HEK293 (cell line): ENCODE data around the gene DOK5.

Experiments
- CTCF ChIA-PET: fragments of 350-600 bp; formaldehyde crosslinking; extraction: SDS; loops from one replicate; lab custom pipeline; 2021; ENCODE audit warnings: antibody characterized with exemption; lab: Yijun Ruan, JAX
- POLR2A ChIA-PET: fragments of 300-600 bp; formaldehyde crosslinking; extraction: SDS; loops from one replicate; lab custom pipeline; 2020; ENCODE audit warnings: antibody characterized with exemption, inconsistent platforms; lab: Yijun Ruan, JAX
- H3K27ac ChIP-seq: fragments of 200-500 bp; sonication (Bioruptor generic); 2 replicates; pipeline ENCODE4 v1.5.1; 2014; ENCODE audit warnings: low read depth, low read length, control low read depth, inconsistent platforms; ENCODE audit errors: extremely low read depth
- H3K36me3 ChIP-seq, 2 experiments: fragments of 200-500 bp in 1 of 2; sonication (Bioruptor generic) in 1 of 2; 1 replicate in 1 of 2; 2 replicates in 1 of 2; pipeline ENCODE4 v1.5.1; 2014 to 2017; ENCODE audit warnings: inconsistent platforms in 2 of 2, low read length in 2 of 2; ENCODE audit not compliant: control insufficient read depth in 2 of 2, insufficient read depth in 1 of 2
- H3K4me1 ChIP-seq: fragments of 200-500 bp; sonication (Bioruptor generic); 2 replicates; pipeline ENCODE4 v1.5.1; 2014; ENCODE audit warnings: mild to moderate bottlenecking, low read length, inconsistent platforms; ENCODE audit not compliant: control insufficient read depth, insufficient read depth
- H3K4me3 ChIP-seq: 2 replicates; pipeline ENCODE4 v1.5.1; 2011; ENCODE audit warnings: low read depth, mild to moderate bottlenecking, control low read depth, low read length, moderate library complexity
- H3K9me3 ChIP-seq: fragments of 200-500 bp; sonication (Bioruptor generic); 2 replicates; pipeline ENCODE4 v1.5.1; 2014; ENCODE audit warnings: low read depth, low read length, inconsistent platforms; ENCODE audit not compliant: control insufficient read depth, insufficient read depth
- GFI1B ChIP-seq: fragments of 450-650 bp; formaldehyde crosslinking; IDR thresholded peaks from 2 replicates; pipeline ENCODE4 v1.5.1; 2016; ENCODE audit warnings: missing biosample characterization, missing genetic modification characterization
- HOXD13 ChIP-seq: sonication (generic); formaldehyde crosslinking; IDR thresholded peaks from 2 replicates; pipeline ENCODE4 v1.8.0; 2022; ENCODE audit warnings: missing genetic modification reagents, borderline replicate concordance
- YY2 ChIP-seq: fragments of 450-650 bp; formaldehyde crosslinking; IDR thresholded peaks from 2 replicates; pipeline ENCODE4 v1.5.1; 2016; ENCODE audit warnings: missing biosample characterization, missing genetic modification characterization
- ZBTB21 ChIP-seq: fragments of 450-650 bp; formaldehyde crosslinking; IDR thresholded peaks from 2 replicates; pipeline ENCODE4 v1.5.1; 2017; ENCODE audit warnings: missing biosample characterization, missing genetic modification characterization
- ZFP41 ChIP-seq: fragments of 450-650 bp; formaldehyde crosslinking; IDR thresholded peaks from 2 replicates; pipeline ENCODE4 v1.5.1; 2016; ENCODE audit warnings: missing biosample characterization, missing genetic modification characterization, borderline replicate concordance
- ZNF121 ChIP-seq: fragments of 450-650 bp; formaldehyde crosslinking; IDR thresholded peaks from 2 replicates; pipeline ENCODE4 v1.5.1; 2016; ENCODE audit warnings: missing biosample characterization, missing genetic modification characterization
- ZNF19 ChIP-seq: fragments of 450-650 bp; formaldehyde crosslinking; IDR thresholded peaks from 2 replicates; pipeline ENCODE4; 2016; ENCODE audit warnings: missing biosample characterization, missing genetic modification characterization, low read depth
- ZNF221 ChIP-seq: fragments of 450-650 bp; formaldehyde crosslinking; IDR thresholded peaks from 2 replicates; pipeline ENCODE4 v1.5.1; 2017; ENCODE audit warnings: missing biosample characterization, missing genetic modification characterization, borderline replicate concordance
- ZNF223 ChIP-seq: fragments of 450-650 bp; formaldehyde crosslinking; IDR thresholded peaks from 2 replicates; pipeline ENCODE4 v1.5.1; 2016; ENCODE audit warnings: missing biosample characterization, missing genetic modification characterization
- ZNF248 ChIP-seq: fragments of 450-650 bp; formaldehyde crosslinking; IDR thresholded peaks from 2 replicates; pipeline ENCODE4 v1.5.1; 2017; ENCODE audit warnings: missing biosample characterization, missing genetic modification characterization
- ZNF521 ChIP-seq: fragments of 450-650 bp; formaldehyde crosslinking; IDR thresholded peaks from 2 replicates; pipeline ENCODE4 v1.5.1; 2017; ENCODE audit warnings: missing biosample characterization, mild to moderate bottlenecking, missing genetic modification characterization
- ZNF530 ChIP-seq: fragments of 450-650 bp; formaldehyde crosslinking; IDR thresholded peaks from 2 replicates; pipeline ENCODE4 v1.5.1; 2016; ENCODE audit warnings: low read depth, missing biosample characterization, missing genetic modification characterization
- ZNF548 ChIP-seq: fragments of 450-650 bp; formaldehyde crosslinking; IDR thresholded peaks from 2 replicates; pipeline ENCODE4 v1.5.1; 2016; ENCODE audit warnings: missing biosample characterization, missing genetic modification characterization
- ZNF560 ChIP-seq: fragments of 450-650 bp; formaldehyde crosslinking; IDR thresholded peaks from 2 replicates; pipeline ENCODE4 v1.5.1; 2017; ENCODE audit warnings: missing biosample characterization, missing genetic modification characterization, borderline replicate concordance
- ZNF571 ChIP-seq: fragments of 450-650 bp; formaldehyde crosslinking; IDR thresholded peaks from 2 replicates; pipeline ENCODE4 v1.5.0; 2017; ENCODE audit warnings: missing biosample characterization, missing genetic modification characterization
- ZNF626 ChIP-seq: fragments of 450-650 bp; sonication (Bioruptor Pico); formaldehyde crosslinking; IDR thresholded peaks from 2 replicates; pipeline ENCODE4 v1.5.1; 2018; ENCODE audit warnings: missing biosample characterization, missing genetic modification characterization, inconsistent platforms
- ZNF654 ChIP-seq: fragments of 450-650 bp; formaldehyde crosslinking; IDR thresholded peaks from 2 replicates; pipeline ENCODE4 v1.5.1; 2016; ENCODE audit warnings: low read depth, missing biosample characterization, missing genetic modification characterization
- ZNF777 ChIP-seq: fragments of 450-650 bp; formaldehyde crosslinking; IDR thresholded peaks from 2 replicates; pipeline ENCODE4 v1.5.1; 2017; ENCODE audit warnings: missing biosample characterization, missing genetic modification characterization, borderline replicate concordance
- ZNF792 ChIP-seq: fragments of 450-650 bp; formaldehyde crosslinking; IDR thresholded peaks from 2 replicates; pipeline ENCODE4 v1.5.1; 2016; ENCODE audit warnings: missing biosample characterization, missing genetic modification characterization
- ZNF837 ChIP-seq: fragments of 450-650 bp; formaldehyde crosslinking; IDR thresholded peaks from 2 replicates; pipeline ENCODE4 v1.5.1; 2016; ENCODE audit warnings: missing biosample characterization, missing genetic modification characterization
- TF ChIP-seq, protein P1 (sequence below): fragments of 450-650 bp; formaldehyde crosslinking; IDR thresholded peaks from 2 replicates; pipeline ENCODE4 v1.5.1; 2016; ENCODE audit warnings: missing biosample characterization, missing genetic modification characterization, borderline replicate concordance
- TF ChIP-seq, protein P2 (sequence below): fragments of 450-650 bp; formaldehyde crosslinking; IDR thresholded peaks from 2 replicates; pipeline ENCODE4 v1.5.1; 2016; ENCODE audit warnings: missing biosample characterization, missing genetic modification characterization
- TF ChIP-seq, protein P3 (sequence below): sonication (generic); formaldehyde crosslinking; IDR thresholded peaks from 2 replicates; pipeline ENCODE4 v1.8.1; 2022; ENCODE audit warnings: mild to moderate bottlenecking, moderate library complexity, missing genetic modification reagents
- TF ChIP-seq, protein P4 (sequence below): fragments of 450-650 bp; formaldehyde crosslinking; IDR thresholded peaks from 2 replicates; pipeline ENCODE4 v1.5.1; 2017; ENCODE audit warnings: missing biosample characterization, missing genetic modification characterization

Gene DOK5

DNA sequence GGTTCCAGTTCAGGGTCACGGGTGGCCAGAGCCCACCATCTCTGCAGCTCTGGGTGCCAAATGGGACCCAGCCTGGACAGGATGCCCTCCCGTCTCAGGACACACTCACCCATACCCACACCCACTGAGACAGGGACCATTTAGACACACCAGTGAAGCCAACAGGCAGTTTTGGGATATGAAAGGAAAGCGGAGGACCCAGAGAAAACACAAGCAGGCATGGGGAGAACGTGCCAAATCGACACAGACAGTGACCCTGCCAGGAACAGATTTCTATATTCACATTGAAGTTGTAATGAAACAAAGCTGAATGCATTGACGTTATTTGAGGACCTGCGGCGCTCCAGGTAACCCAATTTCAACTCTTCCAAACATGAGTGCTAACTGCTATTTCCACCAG lies 164.5 kb downstream of the DOK5 start:
- H3K36me3 ChIP-seq = no peaks in the 10 kb centered on the region
- ChIA-PET CTCF (interaction anchor here (1.5 kb wide), 1 partner anchor 8 kb away, joined by 6 read pairs; no protein-coding TSS in a partner anchor), POLR2A (no interaction called here)
- H3K4me1 ChIP-seq = no peaks in the 10 kb centered on the region
- TF ChIP-seq ZNF626 (tag by site-specific recombination) = no peak
- no peak for TF ChIP-seq ZNF837 (tag by site-specific recombination)
- no peak overlapping the region for H3K27ac ChIP-seq
- no peak overlapping the region for H3K4me3 ChIP-seq
- H3K9me3 ChIP-seq = no peaks in the 10 kb centered on the region

DNA sequence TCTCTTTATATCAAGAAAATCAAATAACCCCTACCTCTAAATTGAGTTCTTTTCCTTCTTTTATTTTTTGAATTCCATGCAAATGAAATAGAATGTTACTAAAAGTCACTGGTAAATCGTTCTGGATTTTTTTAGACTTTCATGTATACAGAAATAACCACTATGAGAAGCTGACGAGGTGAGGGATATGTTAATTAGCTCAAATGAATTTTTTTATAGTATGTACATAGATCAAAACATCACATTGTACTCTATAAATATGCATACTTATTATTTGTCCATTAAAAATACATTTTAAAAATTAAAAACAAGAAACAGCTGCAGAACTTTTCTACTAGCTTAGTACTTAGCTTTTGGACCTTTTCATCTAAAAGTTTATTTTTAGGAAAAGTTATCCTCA lies 165.4 kb downstream of the DOK5 start:
- POLR2A ChIA-PET = no interaction called here
- H3K27ac ChIP-seq = no peak overlapping the region
- H3K4me1 ChIP-seq = no peaks in the 10 kb centered on the region
- no peak overlapping the region for H3K4me3 ChIP-seq
- no peaks in the 10 kb centered on the region for H3K36me3 ChIP-seq
- no peak for TF ChIP-seq ZNF221 (tag by site-specific recombination)
- TF ChIP-seq ZNF571 = no peak
- TF ChIP-seq ZNF560 (tag by site-specific recombination) = no peak
- no peak for TF ChIP-seq GFI1B (tag by site-specific recombination)
- no peak for TF ChIP-seq HOXD13 (CRISPR knock-in tag)
- TF ChIP-seq, protein P1, sequence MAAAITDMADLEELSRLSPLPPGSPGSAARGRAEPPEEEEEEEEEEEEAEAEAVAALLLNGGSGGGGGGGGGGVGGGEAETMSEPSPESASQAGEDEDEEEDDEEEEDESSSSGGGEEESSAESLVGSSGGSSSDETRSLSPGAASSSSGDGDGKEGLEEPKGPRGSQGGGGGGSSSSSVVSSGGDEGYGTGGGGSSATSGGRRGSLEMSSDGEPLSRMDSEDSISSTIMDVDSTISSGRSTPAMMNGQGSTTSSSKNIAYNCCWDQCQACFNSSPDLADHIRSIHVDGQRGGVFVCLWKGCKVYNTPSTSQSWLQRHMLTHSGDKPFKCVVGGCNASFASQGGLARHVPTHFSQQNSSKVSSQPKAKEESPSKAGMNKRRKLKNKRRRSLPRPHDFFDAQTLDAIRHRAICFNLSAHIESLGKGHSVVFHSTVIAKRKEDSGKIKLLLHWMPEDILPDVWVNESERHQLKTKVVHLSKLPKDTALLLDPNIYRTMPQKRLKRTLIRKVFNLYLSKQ (tag by site-specific recombination) = no peak
- TF ChIP-seq ZNF530 (tag by site-specific recombination) = no peak
- H3K9me3 ChIP-seq = no peaks in the 10 kb centered on the region
- CTCF ChIA-PET = no interaction called here

DNA sequence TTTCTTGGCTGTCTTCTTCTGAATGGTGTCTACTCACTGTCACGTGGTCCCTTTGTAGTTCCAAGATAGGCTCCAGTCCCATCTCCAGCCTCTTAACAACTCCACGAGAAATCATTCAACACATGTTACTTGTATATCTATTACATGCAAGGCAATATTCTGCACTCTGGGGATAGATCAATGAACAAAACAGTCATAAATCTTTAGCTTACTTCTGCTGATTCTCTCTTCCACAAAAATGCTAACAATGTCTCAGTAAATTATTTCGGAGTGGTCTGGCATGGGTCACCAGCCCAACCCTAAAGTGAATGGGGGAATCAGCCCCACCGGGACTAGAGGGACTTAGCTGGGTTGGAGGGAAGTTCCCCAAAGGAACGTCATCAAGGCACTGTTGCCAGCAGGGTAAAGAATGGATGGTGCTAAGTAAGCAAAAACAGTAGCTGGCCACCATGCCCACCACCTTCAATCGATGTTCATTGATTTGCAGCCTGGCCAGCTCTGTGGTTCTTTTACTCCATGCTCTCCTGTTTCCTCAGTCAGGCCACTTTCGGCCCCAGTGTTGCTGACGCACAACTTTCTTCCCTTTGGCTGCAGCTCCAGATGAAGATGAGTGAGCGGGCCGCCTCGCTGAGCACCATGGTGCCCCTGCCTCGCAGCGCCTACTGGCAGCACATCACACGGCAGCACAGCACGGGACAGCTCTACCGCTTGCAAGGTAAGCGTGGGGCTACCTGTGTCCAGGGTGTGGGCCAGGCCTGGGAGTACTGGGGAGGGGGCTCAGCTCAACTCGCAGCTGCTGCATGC lies 167.7 kb downstream of the DOK5 start:
- Histone ChIP-seq H3K9me3 (no peaks in the 10 kb centered on the region), H3K27ac (no peak overlapping the region), H3K4me1 (no peaks in the 10 kb centered on the region), H3K4me3 (no peak overlapping the region), H3K36me3 (no peaks in the 10 kb centered on the region)
- CTCF ChIA-PET = interaction anchor here (0.6 to 1.1 kb wide), 3 partner anchors 76 to 454 kb away, joined by 3 to 4 read pairs (median 4); no protein-coding TSS in a partner anchor
- TF ChIP-seq, protein P2, sequence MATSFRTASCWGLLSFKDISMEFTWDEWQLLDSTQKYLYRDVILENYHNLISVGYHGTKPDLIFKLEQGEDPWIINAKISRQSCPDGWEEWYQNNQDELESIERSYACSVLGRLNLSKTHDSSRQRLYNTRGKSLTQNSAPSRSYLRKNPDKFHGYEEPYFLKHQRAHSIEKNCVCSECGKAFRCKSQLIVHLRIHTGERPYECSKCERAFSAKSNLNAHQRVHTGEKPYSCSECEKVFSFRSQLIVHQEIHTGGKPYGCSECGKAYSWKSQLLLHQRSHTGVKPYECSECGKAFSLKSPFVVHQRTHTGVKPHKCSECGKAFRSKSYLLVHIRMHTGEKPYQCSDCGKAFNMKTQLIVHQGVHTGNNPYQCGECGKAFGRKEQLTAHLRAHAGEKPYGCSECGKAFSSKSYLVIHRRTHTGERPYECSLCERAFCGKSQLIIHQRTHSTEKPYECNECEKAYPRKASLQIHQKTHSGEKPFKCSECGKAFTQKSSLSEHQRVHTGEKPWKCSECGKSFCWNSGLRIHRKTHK = no peak
- TF ChIP-seq ZNF248 (tag by site-specific recombination) = no peak
- TF ChIP-seq ZNF19 (tag by site-specific recombination) = no peak
- TF ChIP-seq, protein P3, sequence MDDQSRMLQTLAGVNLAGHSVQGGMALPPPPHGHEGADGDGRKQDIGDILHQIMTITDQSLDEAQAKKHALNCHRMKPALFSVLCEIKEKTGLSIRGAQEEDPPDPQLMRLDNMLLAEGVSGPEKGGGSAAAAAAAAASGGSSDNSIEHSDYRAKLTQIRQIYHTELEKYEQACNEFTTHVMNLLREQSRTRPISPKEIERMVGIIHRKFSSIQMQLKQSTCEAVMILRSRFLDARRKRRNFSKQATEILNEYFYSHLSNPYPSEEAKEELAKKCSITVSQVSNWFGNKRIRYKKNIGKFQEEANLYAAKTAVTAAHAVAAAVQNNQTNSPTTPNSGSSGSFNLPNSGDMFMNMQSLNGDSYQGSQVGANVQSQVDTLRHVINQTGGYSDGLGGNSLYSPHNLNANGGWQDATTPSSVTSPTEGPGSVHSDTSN (CRISPR knock-in tag) = no peak
- TF ChIP-seq, protein P4, sequence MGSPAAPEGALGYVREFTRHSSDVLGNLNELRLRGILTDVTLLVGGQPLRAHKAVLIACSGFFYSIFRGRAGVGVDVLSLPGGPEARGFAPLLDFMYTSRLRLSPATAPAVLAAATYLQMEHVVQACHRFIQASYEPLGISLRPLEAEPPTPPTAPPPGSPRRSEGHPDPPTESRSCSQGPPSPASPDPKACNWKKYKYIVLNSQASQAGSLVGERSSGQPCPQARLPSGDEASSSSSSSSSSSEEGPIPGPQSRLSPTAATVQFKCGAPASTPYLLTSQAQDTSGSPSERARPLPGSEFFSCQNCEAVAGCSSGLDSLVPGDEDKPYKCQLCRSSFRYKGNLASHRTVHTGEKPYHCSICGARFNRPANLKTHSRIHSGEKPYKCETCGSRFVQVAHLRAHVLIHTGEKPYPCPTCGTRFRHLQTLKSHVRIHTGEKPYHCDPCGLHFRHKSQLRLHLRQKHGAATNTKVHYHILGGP = no peak
- no peak for TF ChIP-seq ZNF654 (tag by site-specific recombination)
- TF ChIP-seq ZNF521 (tag by site-specific recombination) = no peak
- no peak for TF ChIP-seq ZNF777
- TF ChIP-seq ZFP41 (tag by site-specific recombination) = no peak
- TF ChIP-seq ZNF121 (tag by site-specific recombination) = no peak
- TF ChIP-seq ZBTB21 (tag by site-specific recombination) = no peak
- TF ChIP-seq YY2 (tag by site-specific recombination) = no peak
- TF ChIP-seq ZNF530 (tag by site-specific recombination) = no peak
- TF ChIP-seq ZNF223 (tag by site-specific recombination) = no peak
- TF ChIP-seq ZNF792 (tag by site-specific recombination) = no peak
- TF ChIP-seq ZNF548 (tag by site-specific recombination) = no peak
- POLR2A ChIA-PET = no interaction called here
